Gastrocnemius medialis (tissue), 4 donors: ENCODE data around the gene EXOG. TPM values are rescaled to one million over a fixed set of nuclear protein-coding genes. Genes with fewer than 3 reads are reported as not detected.

Source experiments
- ATAC-seq, 2 donors: fragments of 150-250 bp; one replicate each; pipeline ENCODE4 v1.9.1; 2016
- DNase-seq, 2 donors: peaks; one replicate each; pipeline ENCODE4 v3.0.0-alpha.2; 2019
- H3K27ac ChIP-seq, 4 donors: fragments of 200-600 bp; sonication (generic); 1 replicate in 1 of 4; 2 replicates in 3 of 4; pipeline ENCODE4 v1.5.1; 2016 to 2018; ENCODE audit warnings: mild to moderate bottlenecking in 2 of 4, moderate library complexity in 1 of 4
- H3K27me3 ChIP-seq, 3 donors: fragments of 200-600 bp; sonication (generic) in 2 of 3; 1 replicate in 1 of 3; 2 replicates in 2 of 3; pipeline versions ENCODE4 v1.5.1 to v1.6.0; 2016 to 2019; ENCODE audit warnings: mild to moderate bottlenecking in 1 of 3, moderate library complexity in 1 of 3
- H3K36me3 ChIP-seq, 2 donors: fragments of 200-600 bp; sonication (generic) in 1 of 2; one replicate each; pipeline ENCODE4 v1.5.1; 2017 to 2018
- H3K4me1 ChIP-seq, 2 donors: fragments of 200-600 bp; sonication (generic) in 1 of 2; one replicate each; pipeline ENCODE4 v1.5.1; 2016 to 2017; ENCODE audit warnings: mild to moderate bottlenecking in 2 of 2
- H3K4me3 ChIP-seq, 4 donors: fragments of 200-600 bp; sonication (generic) in 3 of 4; 1 replicate in 1 of 4; 2 replicates in 3 of 4; pipeline ENCODE4 v1.5.1; 2016 to 2019; ENCODE audit warnings: mild to moderate bottlenecking in 2 of 4
- H3K9me3 ChIP-seq, 3 donors: fragments of 200-600 bp; sonication (generic) in 2 of 3; 1 replicate in 1 of 3; 2 replicates in 2 of 3; pipeline ENCODE4 v1.5.1; 2016 to 2019
- POLR2A ChIP-seq, 2 donors: fragments of 450-650 bp; IDR thresholded peaks; one replicate each; pipeline ENCODE4 v1.6.1; 2017; ENCODE audit warnings: antibody characterized with exemption in 2 of 2, mild to moderate bottlenecking in 2 of 2, moderate library complexity in 2 of 2
- in situ Hi-C, 4 donors: fragments of 200-750 bp; cut with MboI; loops; one replicate each; pipeline versions ENCODE4 v1.15.0 to v1.8.0; 2017; ENCODE audit warnings: low sequenced_read_pairs in 4 of 4
- intact Hi-C: fragments of 100-400 bp; cut with DNase I; formaldehyde crosslinking; loops from one replicate; pipeline ENCODE4 v1.15.1; 2023; ENCODE audit warnings: low total_unique reads
- total RNA-seq, 4 donors: library from RNA; depleted of rRNA; stranded (reverse); fragments of >200 nt; gene quantifications; one replicate each; pipeline versions ENCODE4 v1.1.0 to v1.2.3, GENCODE V29; 2016
- TF ChIP-seq, protein P1 (sequence below), 5 experiments: fragments of 450-650 bp in 3 of 5; fragments of 200-600 bp in 2 of 5; sonication (generic) in 2 of 5; IDR thresholded peaks in 4 of 5; conservative IDR thresholded peaks in 1 of 5; 1 replicate in 4 of 5; 2 replicates in 1 of 5; pipeline ENCODE4 v1.5.1; 2016 to 2019; ENCODE audit warnings: antibody characterized with exemption in 5 of 5, mild to moderate bottlenecking in 3 of 5, moderate library complexity in 3 of 5

Gene EXOG
- total RNA-seq, 4 donors from 2014 or later: 1.6 to 6.5 (median 2.2) TPM

DNA sequence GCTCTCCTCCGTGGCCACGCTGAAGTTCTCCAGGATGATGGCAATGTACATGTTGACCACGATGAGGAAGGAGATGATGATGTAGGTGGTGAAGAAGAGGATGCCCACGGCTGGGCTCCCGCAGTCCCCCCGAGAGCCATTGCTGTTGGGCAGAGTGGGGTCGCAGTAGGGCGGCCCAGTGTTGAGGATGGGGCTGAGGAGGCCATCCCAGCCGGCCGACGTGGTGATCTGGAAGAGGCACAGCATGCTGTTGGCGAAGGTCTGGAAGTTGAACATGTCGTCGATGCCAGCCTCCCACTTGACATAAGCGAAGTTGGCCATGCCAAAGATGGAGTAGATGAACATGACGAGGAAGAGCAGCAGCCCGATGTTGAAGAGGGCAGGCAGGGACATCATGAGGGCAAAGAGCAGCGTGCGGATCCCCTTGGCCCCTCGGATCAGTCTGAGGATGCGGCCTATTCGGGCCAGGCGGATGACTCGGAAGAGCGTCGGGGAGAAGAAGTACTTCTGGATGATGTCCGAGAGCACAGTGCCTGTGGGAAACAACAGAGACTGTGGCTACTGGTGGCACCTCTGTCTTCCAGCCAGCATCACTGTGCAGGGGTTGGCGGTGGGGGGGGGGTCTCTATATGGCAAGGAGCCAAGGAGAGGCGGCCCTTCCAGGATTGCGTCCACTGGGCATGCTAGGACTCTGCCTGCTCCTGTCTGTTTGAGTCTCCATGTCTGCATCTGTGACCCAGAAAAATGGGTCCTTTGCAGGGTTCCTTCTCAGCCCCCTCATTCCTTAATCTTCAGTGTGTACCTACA is 55.1 kb downstream of the EXOG start:
- H3K27ac ChIP-seq: no peak overlapping the region
- H3K36me3 ChIP-seq: no peaks in the 10 kb centered on the region
- no peak for DNase-seq
- ATAC-seq: no peak
- TF ChIP-seq POLR2A (IDR thresholded peaks at IDR 0.05): no peak
- TF ChIP-seq, protein P1, sequence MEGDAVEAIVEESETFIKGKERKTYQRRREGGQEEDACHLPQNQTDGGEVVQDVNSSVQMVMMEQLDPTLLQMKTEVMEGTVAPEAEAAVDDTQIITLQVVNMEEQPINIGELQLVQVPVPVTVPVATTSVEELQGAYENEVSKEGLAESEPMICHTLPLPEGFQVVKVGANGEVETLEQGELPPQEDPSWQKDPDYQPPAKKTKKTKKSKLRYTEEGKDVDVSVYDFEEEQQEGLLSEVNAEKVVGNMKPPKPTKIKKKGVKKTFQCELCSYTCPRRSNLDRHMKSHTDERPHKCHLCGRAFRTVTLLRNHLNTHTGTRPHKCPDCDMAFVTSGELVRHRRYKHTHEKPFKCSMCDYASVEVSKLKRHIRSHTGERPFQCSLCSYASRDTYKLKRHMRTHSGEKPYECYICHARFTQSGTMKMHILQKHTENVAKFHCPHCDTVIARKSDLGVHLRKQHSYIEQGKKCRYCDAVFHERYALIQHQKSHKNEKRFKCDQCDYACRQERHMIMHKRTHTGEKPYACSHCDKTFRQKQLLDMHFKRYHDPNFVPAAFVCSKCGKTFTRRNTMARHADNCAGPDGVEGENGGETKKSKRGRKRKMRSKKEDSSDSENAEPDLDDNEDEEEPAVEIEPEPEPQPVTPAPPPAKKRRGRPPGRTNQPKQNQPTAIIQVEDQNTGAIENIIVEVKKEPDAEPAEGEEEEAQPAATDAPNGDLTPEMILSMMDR (IDR thresholded peaks at IDR 0.05 in 4 of 5, conservative IDR thresholded peaks at IDR 0.05 in 1 of 5): no peak
- H3K27me3 ChIP-seq: no peaks in the 10 kb centered on the region
- no peak overlapping the region for H3K4me3 ChIP-seq
- H3K4me1 ChIP-seq: no peaks in the 10 kb centered on the region
- no peaks in the 10 kb centered on the region for H3K9me3 ChIP-seq
- in situ Hi-C loops: no loop called here
- intact Hi-C loops: no loop called here

DNA sequence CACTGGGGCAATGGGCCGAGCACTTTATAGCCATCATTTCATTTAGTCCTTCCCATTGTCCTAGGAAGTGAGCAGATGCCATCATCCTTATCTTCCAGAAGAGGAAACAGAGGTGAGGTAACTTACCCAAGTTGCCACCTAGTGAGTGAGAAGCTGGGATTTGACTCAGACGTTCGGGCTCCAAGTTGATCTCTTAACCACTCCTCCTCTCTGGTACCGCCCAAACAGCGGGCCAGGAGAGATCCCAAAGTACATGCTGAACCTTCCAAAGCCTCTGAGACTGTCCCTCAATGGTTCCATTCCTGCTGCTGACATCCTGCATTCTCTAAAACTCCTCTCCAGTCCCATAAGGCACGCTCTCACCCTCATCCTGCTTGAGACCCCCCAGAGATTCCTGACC is 56.2 kb downstream of the EXOG start:
- no peak for DNase-seq
- intact Hi-C loops (no loop called here), in situ Hi-C loops (no loop called here)
- H3K9me3 ChIP-seq: no peaks in the 10 kb centered on the region
- no peaks in the 10 kb centered on the region for H3K27me3 ChIP-seq
- no peaks in the 10 kb centered on the region for H3K36me3 ChIP-seq
- no peak overlapping the region for H3K4me3 ChIP-seq
- TF ChIP-seq POLR2A (IDR thresholded peaks at IDR 0.05): no peak
- TF ChIP-seq, protein P1 (IDR thresholded peaks at IDR 0.05 in 4 of 5, conservative IDR thresholded peaks at IDR 0.05 in 1 of 5): no peak
- ATAC-seq: no peak
- H3K27ac ChIP-seq: no peak overlapping the region
- H3K4me1 ChIP-seq: no peaks in the 10 kb centered on the region

DNA sequence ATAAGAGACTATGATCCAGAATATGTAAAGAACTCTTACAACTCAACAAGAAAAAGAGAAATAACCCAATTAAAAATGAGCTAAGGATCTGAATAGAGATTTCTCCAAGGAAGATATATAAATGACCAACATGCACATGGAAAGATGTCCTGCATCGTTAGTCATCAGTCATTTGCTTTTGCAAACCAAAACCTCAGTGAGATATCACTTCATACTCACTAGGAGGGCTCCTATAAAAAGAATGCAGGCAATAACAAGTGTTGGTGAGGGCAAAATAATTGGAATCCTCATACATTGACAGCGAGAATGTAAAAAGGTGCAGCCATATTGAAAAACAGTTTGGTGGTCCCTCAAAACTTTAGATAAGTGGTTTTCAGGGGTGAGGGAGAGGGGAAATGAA is 56.9 kb downstream of the EXOG start:
- Histone ChIP-seq H3K27ac (no peak overlapping the region), H3K27me3 (no peaks in the 10 kb centered on the region), H3K4me3 (no peak overlapping the region), H3K4me1 (no peaks in the 10 kb centered on the region), H3K36me3 (no peaks in the 10 kb centered on the region), H3K9me3 (no peaks in the 10 kb centered on the region)
- in situ Hi-C loops (no loop called here), intact Hi-C loops (no loop called here)
- no peak for ATAC-seq
- no peak for DNase-seq
- TF ChIP-seq POLR2A (IDR thresholded peaks at IDR 0.05): no peak
- TF ChIP-seq, protein P1 (IDR thresholded peaks at IDR 0.05 in 4 of 5, conservative IDR thresholded peaks at IDR 0.05 in 1 of 5): no peak

DNA sequence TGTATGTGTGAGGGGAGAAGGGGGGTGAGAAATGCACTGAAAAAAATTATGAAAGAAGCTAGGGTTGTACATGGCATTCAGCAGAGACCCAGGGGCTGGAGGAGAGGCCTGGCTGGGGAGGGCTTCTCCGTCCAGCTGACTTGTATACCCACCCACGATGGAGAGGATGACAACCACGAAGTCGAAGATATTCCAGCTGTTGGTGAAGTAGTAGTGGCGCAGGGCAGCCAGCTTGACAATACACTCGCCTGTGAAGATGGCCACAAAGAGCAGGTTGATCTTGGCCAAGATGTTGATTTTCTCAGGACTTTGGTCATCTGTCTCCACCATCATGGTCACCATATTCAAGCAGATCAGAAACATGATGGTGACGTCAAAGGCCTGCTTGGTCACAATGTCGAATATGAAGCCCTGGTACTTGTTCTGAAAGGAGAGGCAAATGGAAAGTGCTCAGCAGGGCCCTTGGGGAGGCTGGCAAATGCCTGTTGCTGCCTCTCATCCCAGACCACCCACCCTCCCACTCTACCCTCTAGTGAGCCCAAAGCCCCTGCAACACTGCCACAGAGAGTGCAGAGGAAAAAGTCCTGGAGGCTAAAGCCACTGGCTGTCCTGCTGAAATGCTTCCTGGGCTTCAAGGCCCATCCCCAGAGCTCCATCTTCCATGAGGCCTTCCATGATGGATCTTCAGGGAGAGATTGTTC is 58.1 kb downstream of the EXOG start:
- no peak for TF ChIP-seq POLR2A (IDR thresholded peaks at IDR 0.05)
- TF ChIP-seq, protein P1 (IDR thresholded peaks at IDR 0.05 in 4 of 5, conservative IDR thresholded peaks at IDR 0.05 in 1 of 5): no peak
- Histone ChIP-seq H3K36me3 (no peaks in the 10 kb centered on the region), H3K27ac (no peak overlapping the region), H3K9me3 (no peaks in the 10 kb centered on the region), H3K27me3 (no peaks in the 10 kb centered on the region), H3K4me3 (no peak overlapping the region), H3K4me1 (no peaks in the 10 kb centered on the region)
- intact Hi-C loops (no loop called here), in situ Hi-C loops (no loop called here)
- DNase-seq (no peak), ATAC-seq (no peak)
